LNCAP (cell line): Measurements from ENCODE around the gene ADAMTSL5.

ENCODE experiments used
- CTCF ChIP-seq: fragments of 450-650 bp; IDR thresholded peaks from 2 replicates; pipeline ENCODE4 v1.5.1; 2017; ENCODE audit warnings: mild to moderate bottlenecking

ADAMTSL5 gene

GRCh38 chr19:1478934-1479707, 33.7 kb downstream of the ADAMTSL5 start, which contains the start of gene C19orf25:
Gene C19orf25 (minus strand): TSS chr19:1479215. CDS start chr19:1478903, 312 bp downstream.
- TF ChIP-seq CTCF, result no peak

GRCh38 chr19:1475751-1476437, 36.9 kb downstream of the ADAMTSL5 start:
- TF ChIP-seq CTCF, result no peak

GRCh38 chr19:1474765-1475351, 38.0 kb downstream of the ADAMTSL5 start:
- no peak for TF ChIP-seq CTCF

GRCh38 chr19:1474011-1474764, 38.6 kb downstream of the ADAMTSL5 start:
- no peak for TF ChIP-seq CTCF

GRCh38 chr19:1473085-1473851, 39.6 kb downstream of the ADAMTSL5 start:
- no peak for TF ChIP-seq CTCF

GRCh38 chr19:1472231-1473084, 40.4 kb downstream of the ADAMTSL5 start:
- TF ChIP-seq CTCF, result no peak
